ENCODE results near the gene MRPL14. TPM values are rescaled to one million over a fixed set of nuclear protein-coding genes. Genes with fewer than 3 reads are reported as not detected.

Gene MRPL14
- total RNA-seq, 1 donor = 47.5 TPM

DNA sequence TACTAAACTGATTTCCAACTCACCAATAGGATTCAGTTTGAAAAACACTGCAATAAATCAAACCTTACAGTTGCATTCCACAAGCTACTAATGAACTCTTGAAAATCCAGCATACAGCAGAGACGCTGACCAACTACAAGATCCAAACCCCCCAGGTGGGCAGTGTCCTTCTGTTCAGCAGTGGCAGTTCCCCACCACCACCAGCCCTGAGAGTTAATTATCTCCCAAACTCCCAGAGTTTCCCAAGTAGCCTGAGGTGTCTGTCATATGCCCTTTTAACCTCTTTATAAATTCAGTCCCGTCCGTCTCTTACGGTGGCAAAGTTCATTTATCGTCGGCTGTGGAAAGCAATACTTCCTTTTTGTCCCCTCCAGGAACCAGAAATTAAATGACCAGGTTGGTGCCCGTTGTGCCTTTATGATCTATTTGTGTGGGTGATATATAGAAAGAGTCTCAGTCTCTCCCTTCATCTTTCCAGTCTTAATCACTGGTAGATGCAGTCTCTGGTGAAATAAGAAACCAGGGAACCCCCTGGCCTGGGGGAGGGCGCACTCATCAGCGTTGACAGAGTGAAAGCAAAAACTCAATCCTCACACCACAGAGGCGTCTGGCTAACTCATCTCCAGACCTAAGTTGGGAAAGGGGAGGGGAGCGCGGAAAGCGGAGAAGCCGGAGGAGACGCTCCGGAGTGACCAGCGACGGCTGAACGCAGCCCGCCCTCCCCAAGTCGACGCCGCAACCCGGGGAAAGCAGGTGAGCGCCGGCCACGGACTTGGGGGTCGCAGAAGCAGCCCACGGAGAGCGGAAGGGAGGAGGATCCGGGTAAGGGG, 717 bp downstream of the MRPL14 start:
- peak; percentile 88 for DNase-seq (ENCODE audit: low read depth)
- no peak for TF ChIP-seq CTCF (IDR thresholded peaks at IDR 0.05; ENCODE audit: insufficient read depth, low read depth, low read length)
- H3K4me3 ChIP-seq (ENCODE audit: low read depth, low read length) = peak overlapping the region; percentile 76

GRCh38 chr6:44123544-44123943, 3.7 kb downstream of the MRPL14 start:
- no peak for TF ChIP-seq CTCF (IDR thresholded peaks at IDR 0.05; ENCODE audit: insufficient read depth, low read depth, low read length)
- no peak for DNase-seq (ENCODE audit: low read depth)
- no peak overlapping the region for H3K4me3 ChIP-seq (ENCODE audit: low read depth, low read length)

GRCh38 chr6:44122801-44123200, 4.5 kb downstream of the MRPL14 start:
- no peak overlapping the region for H3K4me3 ChIP-seq (ENCODE audit: low read depth, low read length)
- TF ChIP-seq CTCF (IDR thresholded peaks at IDR 0.05; ENCODE audit: insufficient read depth, low read depth, low read length) = no peak
- DNase-seq (ENCODE audit: low read depth) = peak; percentile 28

DNA sequence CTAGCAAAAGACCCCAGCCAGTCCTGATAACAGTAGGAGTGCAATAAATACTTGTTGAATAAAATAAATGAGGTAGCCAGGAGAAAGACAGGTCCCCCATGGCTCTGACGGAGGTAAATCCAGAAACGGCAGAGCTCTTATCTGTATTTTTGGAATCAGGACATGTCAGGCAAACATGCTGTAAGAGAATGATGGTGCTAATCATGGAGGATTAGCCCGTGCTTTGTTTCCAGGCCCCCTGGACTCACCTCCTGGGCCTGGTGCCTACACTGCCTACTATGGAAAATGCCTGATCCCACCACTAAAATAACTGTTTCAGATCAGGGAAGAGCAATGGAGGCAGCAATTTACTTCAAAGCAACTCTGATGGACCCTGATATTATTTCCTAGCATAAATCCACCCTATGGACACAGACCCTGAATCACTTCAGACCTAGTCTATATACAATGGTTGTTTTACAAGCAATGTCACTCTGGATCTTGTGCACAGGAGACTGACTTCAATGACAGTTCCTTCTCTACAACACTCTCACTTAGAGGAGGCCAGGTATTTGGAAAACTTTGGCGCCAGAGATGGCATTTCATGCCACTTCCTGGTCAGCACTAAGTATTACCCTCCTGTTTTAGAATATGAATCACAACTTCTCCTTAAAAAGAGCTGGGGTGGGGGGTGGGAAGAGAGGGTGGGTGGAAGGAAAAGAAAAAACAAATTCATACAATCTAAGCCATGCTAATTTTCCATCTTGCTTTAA, 6.4 kb downstream of the MRPL14 start:
- H3K4me3 ChIP-seq (ENCODE audit: low read depth, low read length) = no peak overlapping the region
- DNase-seq (ENCODE audit: low read depth) = no peak
- no peak for TF ChIP-seq CTCF (IDR thresholded peaks at IDR 0.05; ENCODE audit: insufficient read depth, low read depth, low read length)

DNA sequence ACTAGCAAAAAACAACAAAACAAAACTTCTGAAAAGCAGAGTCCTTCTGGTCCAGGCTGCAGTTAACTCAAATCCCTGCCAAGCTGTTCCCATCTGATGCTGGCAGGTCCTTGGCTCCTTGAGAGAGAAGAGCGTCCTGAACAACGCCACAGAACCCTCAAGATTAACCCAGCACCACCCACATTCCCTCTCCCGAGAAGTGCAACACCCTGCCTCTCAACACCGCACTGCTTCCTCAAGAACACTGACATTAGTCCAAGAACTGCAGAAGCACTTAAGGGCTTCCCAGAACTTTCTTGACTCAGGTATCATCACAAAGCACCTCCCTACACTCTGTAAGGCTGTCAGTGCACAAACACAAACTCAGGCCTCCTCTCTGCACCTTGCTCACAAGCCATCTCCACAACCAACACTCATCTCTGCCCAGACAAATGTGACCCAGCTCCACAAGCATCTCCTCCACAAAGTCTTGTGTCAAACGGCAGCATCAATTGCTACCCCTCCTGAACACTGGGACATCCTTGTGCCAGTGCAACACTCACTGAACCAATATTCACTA, 7.5 kb downstream of the MRPL14 start:
- no peak for DNase-seq (ENCODE audit: low read depth)
- no peak for TF ChIP-seq CTCF (IDR thresholded peaks at IDR 0.05; ENCODE audit: insufficient read depth, low read depth, low read length)
- no peak overlapping the region for H3K4me3 ChIP-seq (ENCODE audit: low read depth, low read length)

GRCh38 chr6:44117397-44118128, 9.7 kb downstream of the MRPL14 start:
- no peak for TF ChIP-seq CTCF (IDR thresholded peaks at IDR 0.05; ENCODE audit: insufficient read depth, low read depth, low read length)
- no peak for DNase-seq (ENCODE audit: low read depth)
- H3K4me3 ChIP-seq (ENCODE audit: low read depth, low read length) = no peak overlapping the region

Measured in fibroblast of villous mesenchyme (primary cell).